OCI-LY7 (cell line): ENCODE results near the gene PDCD2. TPM values are rescaled to one million over a fixed set of nuclear protein-coding genes. Genes with fewer than 3 reads are reported as not detected.

Experiments
- BruUV-seq: library from RNA; stranded (reverse); fragments of 400-500 nt; replicated peaks from 2 replicates; lab custom pipeline; 2021; lab: Mats Ljungman, UMichigan
- CTCF ChIA-PET: fragments of 300-600 bp; sonication (Branson Sonifier 250); formaldehyde crosslinking; loops from one replicate; lab custom pipeline; 2022; ENCODE audit warnings: antibody characterized with exemption; ENCODE audit not compliant: unreplicated experiment; lab: Charles Lee
- POLR2A ChIA-PET: fragments of 300-600 bp; sonication (Branson Sonifier 250); formaldehyde crosslinking; loops from one replicate; lab custom pipeline; 2022; ENCODE audit warnings: antibody characterized with exemption; lab: Charles Lee
- DNase-seq: peaks from one replicate; pipeline ENCODE4 v3.0.0-alpha.2; 2015; ENCODE audit warnings: low spot score
- H2AFZ ChIP-seq: fragments of 200-600 bp; sonication (generic), shearing (Covaris generic); 2 replicates; pipeline ENCODE4 v1.6.1; 2014; ENCODE audit warnings: mild to moderate bottlenecking, antibody characterized with exemption, low read length, moderate library complexity
- H3K27ac ChIP-seq: fragments of 200-600 bp; sonication (generic); 2 replicates; pipeline ENCODE4 v1.5.1; 2014; ENCODE audit warnings: mixed run types, low read depth, mild to moderate bottlenecking, moderate library complexity, low read length, inconsistent platforms; ENCODE audit not compliant: poor library complexity, severe bottlenecking
- H3K36me3 ChIP-seq: fragments of 200-600 bp; sonication (generic); 2 replicates; pipeline ENCODE4 v1.6.1; 2014; ENCODE audit warnings: mild to moderate bottlenecking, antibody characterized with exemption, low read length, moderate library complexity, mixed read lengths; ENCODE audit not compliant: insufficient read depth
- H3K4me1 ChIP-seq: fragments of 200-600 bp; sonication (generic); 2 replicates; pipeline ENCODE4 v1.5.1; 2014; ENCODE audit warnings: mild to moderate bottlenecking, low read length; ENCODE audit not compliant: insufficient read depth, poor library complexity, severe bottlenecking
- H3K4me2 ChIP-seq: fragments of 200-600 bp; sonication (generic); 2 replicates; pipeline ENCODE4 v1.6.1; 2014; ENCODE audit warnings: mild to moderate bottlenecking, low read length
- H3K4me3 ChIP-seq: fragments of 200-600 bp; sonication (generic); 2 replicates; pipeline ENCODE4 v1.5.1; 2014; ENCODE audit warnings: mild to moderate bottlenecking, low read depth, low read length; ENCODE audit not compliant: poor library complexity, severe bottlenecking
- H3K79me2 ChIP-seq: fragments of 200-600 bp; sonication (generic); 2 replicates; pipeline ENCODE4 v1.6.1; 2016; ENCODE audit warnings: low read depth, mild to moderate bottlenecking, low read length, moderate library complexity, mixed read lengths; ENCODE audit not compliant: insufficient read depth
- H3K9me2 ChIP-seq: fragments of 200-600 bp; sonication (generic); 2 replicates; pipeline ENCODE4 v1.6.1; 2016; ENCODE audit warnings: mild to moderate bottlenecking, low read length, mixed read lengths; ENCODE audit not compliant: insufficient read depth
- H3K9me3 ChIP-seq: fragments of 200-600 bp; sonication (generic); 2 replicates; pipeline ENCODE4 v1.6.1; 2014; ENCODE audit warnings: mild to moderate bottlenecking, mixed run types, low read length, mixed read lengths
- H4K20me1 ChIP-seq: fragments of 200-600 bp; sonication (generic); 2 replicates; pipeline ENCODE4 v1.6.1; 2014; ENCODE audit warnings: mild to moderate bottlenecking, antibody characterized with exemption, low read length, moderate library complexity, mixed read lengths; ENCODE audit not compliant: insufficient read depth
- EZH2phosphoT487 ChIP-seq: fragments of 200-600 bp; sonication (generic); IDR thresholded peaks from 2 replicates; pipeline ENCODE4 v1.6.1; 2018; ENCODE audit warnings: low read depth, borderline replicate concordance, mild to moderate bottlenecking, mixed run types, antibody characterized with exemption, low read length, moderate library complexity, mixed read lengths
- intact Hi-C: fragments of 100-400 bp; cut with micrococcal nuclease; formaldehyde crosslinking; loops from one replicate; pipeline ENCODE4 v1.10.0; 2022; ENCODE audit not compliant: unreplicated experiment
- total RNA-seq, 2 experiments: library from RNA; depleted of rRNA in 1 of 2; stranded (reverse); fragments of >200 nt in 1 of 2; shearing (Covaris generic) in 1 of 2; gene quantifications; 2 replicates each; pipeline ENCODE4 v1.2.3, GENCODE V29; 2014 to 2022
- TF ChIP-seq, protein P1 (sequence below): fragments of 200-600 bp; sonication (generic); conservative IDR thresholded peaks from 2 replicates; pipeline ENCODE4 v1.5.1; 2014; ENCODE audit warnings: mild to moderate bottlenecking, antibody characterized with exemption, low read length, moderate library complexity, mixed read lengths

PDCD2 gene
- total RNA-seq, 2 experiments from 2014 or later: 92.8 to 115 TPM

GRCh38 chr6:170552765-170553533, 31.5 kb downstream of the PDCD2 start, which contains the start of gene PSMB1:
Gene PSMB1, minus strand, starts transcription at chr6:170553307. Its CDS starts 65 bp downstream, at chr6:170553242.
- ChIA-PET POLR2A (interaction anchor here (0.7 to 3.1 kb wide), 18 partner anchors 8 to 1856 kb away, joined by 3 to 14 read pairs (median 4); partner anchors contain the start of genes DYNLT2, ERMARD and PDCD2), CTCF (no interaction called here)
- Histone ChIP-seq H3K4me2 (peak within 1 kb of the TSS; percentile 96), H3K4me1 (peaks cover 38% of the 10 kb centered on the region), H3K9me3 (no peaks in the 10 kb centered on the region), H3K36me3 (peaks cover 54% of the 10 kb centered on the region), H3K9me2 (no peaks in the 10 kb centered on the region), H3K27ac (peak within 1 kb of the TSS; percentile 81), H3K79me2 (peaks cover 92% of the 10 kb centered on the region), H3K4me3 (peak within 1 kb of the TSS; percentile 100), H2AFZ (peak within 1 kb of the TSS; percentile 99), H4K20me1 (peaks cover 47% of the 10 kb centered on the region)
- TF ChIP-seq, protein P1, sequence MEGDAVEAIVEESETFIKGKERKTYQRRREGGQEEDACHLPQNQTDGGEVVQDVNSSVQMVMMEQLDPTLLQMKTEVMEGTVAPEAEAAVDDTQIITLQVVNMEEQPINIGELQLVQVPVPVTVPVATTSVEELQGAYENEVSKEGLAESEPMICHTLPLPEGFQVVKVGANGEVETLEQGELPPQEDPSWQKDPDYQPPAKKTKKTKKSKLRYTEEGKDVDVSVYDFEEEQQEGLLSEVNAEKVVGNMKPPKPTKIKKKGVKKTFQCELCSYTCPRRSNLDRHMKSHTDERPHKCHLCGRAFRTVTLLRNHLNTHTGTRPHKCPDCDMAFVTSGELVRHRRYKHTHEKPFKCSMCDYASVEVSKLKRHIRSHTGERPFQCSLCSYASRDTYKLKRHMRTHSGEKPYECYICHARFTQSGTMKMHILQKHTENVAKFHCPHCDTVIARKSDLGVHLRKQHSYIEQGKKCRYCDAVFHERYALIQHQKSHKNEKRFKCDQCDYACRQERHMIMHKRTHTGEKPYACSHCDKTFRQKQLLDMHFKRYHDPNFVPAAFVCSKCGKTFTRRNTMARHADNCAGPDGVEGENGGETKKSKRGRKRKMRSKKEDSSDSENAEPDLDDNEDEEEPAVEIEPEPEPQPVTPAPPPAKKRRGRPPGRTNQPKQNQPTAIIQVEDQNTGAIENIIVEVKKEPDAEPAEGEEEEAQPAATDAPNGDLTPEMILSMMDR: no peak
- no peak for TF ChIP-seq EZH2phosphoT487
- intact Hi-C loops: loop anchor here (1.0 to 10.0 kb wide), 3 partner anchors 248 to 851 kb away; partner anchors contain the start of genes C6orf120, DYNLT2, ERMARD and FAM120B
- DNase-seq: peak; percentile 90
- no TSS peak for BruUV-seq

GRCh38 chr6:170545405-170545804, 39.0 kb downstream of the PDCD2 start:
- Histone ChIP-seq H3K4me1 (peaks cover 7% of the 10 kb centered on the region), H2AFZ (no peak overlapping the region), H3K36me3 (peaks cover 100% of the 10 kb centered on the region), H3K4me2 (no peak overlapping the region), H3K4me3 (no peak overlapping the region), H3K9me3 (no peaks in the 10 kb centered on the region), H3K9me2 (no peaks in the 10 kb centered on the region), H3K79me2 (peaks cover 50% of the 10 kb centered on the region), H3K27ac (no peak overlapping the region), H4K20me1 (peaks cover 33% of the 10 kb centered on the region)
- ChIA-PET POLR2A (interaction anchor here (0.6 kb wide), 1 partner anchor 11 kb away, joined by 3 read pairs; no protein-coding TSS in a partner anchor), CTCF (no interaction called here)
- intact Hi-C loops: no loop called here
- TF ChIP-seq EZH2phosphoT487: no peak
- TF ChIP-seq, protein P1: no peak
- no peak for DNase-seq
- no TSS peak for BruUV-seq
